ENCODE data around the gene BEGAIN. TPM values are rescaled to one million over a fixed set of nuclear protein-coding genes. Genes with fewer than 3 reads are reported as not detected.

Gene BEGAIN
- total and polyA plus RNA-seq, 9 donors, result 0.35 to 11.0 (median 4.6) TPM

DNA sequence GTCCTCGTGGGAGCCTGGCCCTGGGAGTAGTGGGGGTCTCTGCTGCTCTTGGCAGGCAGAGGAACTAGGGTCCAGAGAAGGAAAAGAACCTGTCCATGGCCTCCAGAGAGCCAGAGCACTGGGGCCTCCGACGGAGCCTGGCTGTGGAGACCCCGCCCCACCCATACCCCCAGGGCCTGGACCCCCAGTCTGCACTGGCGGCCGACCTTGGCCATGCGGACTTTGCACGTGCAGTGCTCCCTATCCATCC is 1.1 kb downstream of the BEGAIN start:
- 10 to 23% (median 15%) methylated on average over 8 of the region's 8 CpGs for WGBS, 3 donors
- no peaks in the 10 kb centered on the region for H3K36me3 ChIP-seq
- no peak for TF ChIP-seq POLR2A (IDR thresholded peaks at IDR 0.05)
- no peaks in the 10 kb centered on the region for H3K9me3 ChIP-seq
- H3K4me1 ChIP-seq (ENCODE audit: insufficient read depth), result peaks cover 5% of the 10 kb centered on the region
- H3K4me3 ChIP-seq, result no peak overlapping the region
- peak in 2 of 5 donors; percentile 8 for DNase-seq
- intact Hi-C loops (cut with DNase I), result no loop called here
- H3K27me3 ChIP-seq, result no peaks in the 10 kb centered on the region
- H3K27ac ChIP-seq, result no peak overlapping the region

DNA sequence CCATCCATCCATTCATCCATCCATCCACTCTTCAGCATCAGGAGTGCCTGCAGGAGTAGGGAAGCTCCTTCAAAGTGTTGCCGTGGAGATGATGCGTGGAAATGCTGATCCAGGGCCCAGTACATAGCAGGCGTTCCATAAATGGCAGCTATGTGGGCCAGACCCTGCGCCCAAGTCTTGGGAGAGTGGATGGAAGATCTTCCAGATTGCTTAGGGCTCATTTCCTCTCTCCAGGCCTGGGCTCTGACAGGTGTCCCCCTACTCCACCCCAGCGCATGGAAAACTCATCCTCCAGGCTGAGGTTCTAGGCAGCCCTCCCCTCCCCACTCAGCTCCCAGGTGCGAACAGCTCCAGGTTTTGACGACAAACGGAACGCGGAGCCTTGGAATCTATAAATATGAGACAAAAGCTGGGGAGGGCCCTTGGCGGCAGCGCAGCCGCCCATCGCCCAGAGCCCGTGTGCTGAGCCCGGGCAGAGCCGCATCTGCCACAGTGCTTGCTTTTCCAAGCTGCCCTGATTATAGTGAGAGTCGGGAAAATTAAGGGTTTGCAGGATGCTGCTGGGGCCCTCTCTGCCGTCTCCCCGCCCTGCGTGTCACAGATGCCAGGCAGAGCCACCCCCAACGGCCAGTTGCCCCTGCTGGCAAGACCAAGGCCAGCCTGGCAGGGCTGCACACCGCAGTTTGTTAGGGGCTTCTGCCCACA is 1.6 kb downstream of the BEGAIN start:
- Histone ChIP-seq H3K4me3 (no peak overlapping the region), H3K9me3 (no peaks in the 10 kb centered on the region), H3K27me3 (no peaks in the 10 kb centered on the region), H3K27ac (no peak overlapping the region), H3K36me3 (no peaks in the 10 kb centered on the region), H3K4me1 (ENCODE audit: insufficient read depth) (peaks cover 5% of the 10 kb centered on the region)
- WGBS, 3 donors, result 91 to 92% (median 91%) methylated on average over 23 of the region's 23 CpGs
- intact Hi-C loops (cut with DNase I), result no loop called here
- DNase-seq, result peak in 3 of 5 donors; percentile 5 to 15 (median 6)
- TF ChIP-seq POLR2A (IDR thresholded peaks at IDR 0.05) (no peak), EP300 (IDR thresholded peaks at IDR 0.05) (no peak)
- TF ChIP-seq, protein P1, sequence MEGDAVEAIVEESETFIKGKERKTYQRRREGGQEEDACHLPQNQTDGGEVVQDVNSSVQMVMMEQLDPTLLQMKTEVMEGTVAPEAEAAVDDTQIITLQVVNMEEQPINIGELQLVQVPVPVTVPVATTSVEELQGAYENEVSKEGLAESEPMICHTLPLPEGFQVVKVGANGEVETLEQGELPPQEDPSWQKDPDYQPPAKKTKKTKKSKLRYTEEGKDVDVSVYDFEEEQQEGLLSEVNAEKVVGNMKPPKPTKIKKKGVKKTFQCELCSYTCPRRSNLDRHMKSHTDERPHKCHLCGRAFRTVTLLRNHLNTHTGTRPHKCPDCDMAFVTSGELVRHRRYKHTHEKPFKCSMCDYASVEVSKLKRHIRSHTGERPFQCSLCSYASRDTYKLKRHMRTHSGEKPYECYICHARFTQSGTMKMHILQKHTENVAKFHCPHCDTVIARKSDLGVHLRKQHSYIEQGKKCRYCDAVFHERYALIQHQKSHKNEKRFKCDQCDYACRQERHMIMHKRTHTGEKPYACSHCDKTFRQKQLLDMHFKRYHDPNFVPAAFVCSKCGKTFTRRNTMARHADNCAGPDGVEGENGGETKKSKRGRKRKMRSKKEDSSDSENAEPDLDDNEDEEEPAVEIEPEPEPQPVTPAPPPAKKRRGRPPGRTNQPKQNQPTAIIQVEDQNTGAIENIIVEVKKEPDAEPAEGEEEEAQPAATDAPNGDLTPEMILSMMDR (IDR thresholded peaks at IDR 0.05), result no peak

DNA sequence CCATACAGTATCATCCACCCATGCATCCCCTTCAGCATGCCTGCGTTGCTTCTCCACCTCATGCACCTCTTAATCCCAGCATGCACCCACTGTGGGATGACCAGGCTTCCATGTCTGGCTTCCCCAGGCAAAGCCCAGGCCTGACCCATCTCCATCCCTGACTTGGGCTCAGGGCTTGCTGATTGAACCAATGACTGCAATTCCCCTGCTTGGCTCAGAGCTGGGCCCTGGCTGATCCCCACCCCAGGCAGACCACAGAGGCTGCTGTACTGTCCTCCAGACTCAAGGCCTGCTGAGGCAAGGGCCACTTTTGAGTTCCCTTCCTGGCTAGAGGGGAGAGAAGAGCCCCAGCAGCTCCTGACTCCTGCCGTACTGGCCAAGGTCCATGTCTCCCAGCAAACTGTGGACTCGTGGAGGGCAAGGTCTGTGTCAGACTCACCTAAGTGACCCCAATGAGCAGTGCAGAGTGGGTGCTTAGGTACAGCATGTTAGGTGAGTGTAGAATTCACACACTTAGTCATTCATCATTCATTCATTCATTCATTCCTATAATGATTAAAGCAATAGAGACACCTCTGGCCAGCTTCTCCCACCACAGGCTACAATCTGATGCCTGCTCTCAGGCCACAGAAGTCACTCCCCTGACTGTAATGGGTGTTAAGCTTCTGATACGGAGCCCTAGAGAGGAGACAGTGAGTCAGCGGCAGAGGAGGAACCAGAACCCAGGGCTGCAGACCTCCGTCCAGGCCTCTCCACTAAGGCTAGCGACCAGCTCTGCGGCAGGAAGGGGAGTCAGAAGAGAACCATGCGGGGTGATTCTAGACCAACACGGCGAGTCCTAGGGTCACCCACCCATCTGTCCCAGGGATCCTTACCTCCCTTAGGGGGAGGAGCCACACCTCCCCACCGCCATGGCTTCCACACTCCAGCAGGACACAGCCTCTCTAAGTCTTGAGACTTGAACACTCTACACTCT is 2.9 kb downstream of the BEGAIN start:
- peak in 4 of 5 donors; percentile 6 to 23 (median 9) for DNase-seq
- Histone ChIP-seq H3K4me1 (ENCODE audit: insufficient read depth) (peaks cover 5% of the 10 kb centered on the region), H3K36me3 (no peaks in the 10 kb centered on the region), H3K4me3 (no peak overlapping the region), H3K27me3 (no peaks in the 10 kb centered on the region), H3K9me3 (no peaks in the 10 kb centered on the region), H3K27ac (no peak overlapping the region)
- WGBS, 3 donors, result 91 to 95% (median 94%) methylated on average over 12 of the region's 12 CpGs
- TF ChIP-seq EP300 (IDR thresholded peaks at IDR 0.05), result no peak
- TF ChIP-seq, protein P1 (IDR thresholded peaks at IDR 0.05), result no peak
- intact Hi-C loops (cut with DNase I), result no loop called here

DNA sequence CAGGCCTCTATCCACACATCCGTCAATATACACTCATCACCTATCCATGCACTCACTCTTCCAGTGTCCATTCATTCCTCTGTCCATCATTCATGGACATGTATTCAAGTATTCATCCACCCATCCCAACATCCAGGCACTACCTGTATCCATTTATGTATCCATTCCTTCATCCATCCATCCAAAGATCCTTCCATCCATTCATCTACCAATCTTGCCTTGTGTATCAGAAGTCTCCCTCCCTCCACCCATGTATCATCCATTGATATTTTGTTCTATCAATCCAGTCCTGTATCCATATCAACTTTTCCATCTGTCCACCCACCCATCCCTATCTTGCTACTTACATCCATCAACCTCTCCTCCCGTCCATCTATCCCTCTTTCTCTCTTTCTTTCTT is 4.0 kb downstream of the BEGAIN start:
- intact Hi-C loops (cut with DNase I), result no loop called here
- peaks cover 5% of the 10 kb centered on the region for H3K4me1 ChIP-seq (ENCODE audit: insufficient read depth)
- no peak for DNase-seq
- WGBS, 3 donors, result 93 to 98% (median 94%) methylated on average over 2 of the region's 2 CpGs
- H3K36me3 ChIP-seq, result no peaks in the 10 kb centered on the region
- no peak overlapping the region for H3K27ac ChIP-seq
- TF ChIP-seq EP300 (IDR thresholded peaks at IDR 0.05) (no peak), POLR2A (IDR thresholded peaks at IDR 0.05) (no peak)
- TF ChIP-seq, protein P1 (IDR thresholded peaks at IDR 0.05), result no peak
- no peaks in the 10 kb centered on the region for H3K9me3 ChIP-seq
- H3K4me3 ChIP-seq, result no peak overlapping the region
- no peaks in the 10 kb centered on the region for H3K27me3 ChIP-seq

All from ovary (tissue), 9 donors.